Panc1 (cell line): ENCODE measurements around the gene CNOT4. TPM values are rescaled to one million over a fixed set of nuclear protein-coding genes. Genes with fewer than 3 reads are reported as not detected.

ENCODE experiments used
- ATAC-seq: fragments of 200-7000 bp; cut with Tn5 transposase; 2 replicates; pipeline ENCODE4 v1.9.1; 2020; ENCODE audit warnings: mild to moderate bottlenecking, moderate library complexity
- BruUV-seq: library from RNA; stranded (reverse); fragments of 400-500 nt; replicated peaks from 2 replicates; lab custom pipeline; 2021; lab: Mats Ljungman, UMichigan
- CTCF ChIA-PET: fragments of 300-600 bp; sonication (Branson Sonifier 250); formaldehyde crosslinking; loops from one replicate; lab custom pipeline; 2022; ENCODE audit warnings: antibody characterized with exemption; lab: Charles Lee
- POLR2A ChIA-PET: fragments of 300-600 bp; sonication (Branson Sonifier 250); formaldehyde crosslinking; loops from one replicate; lab custom pipeline; 2022; ENCODE audit warnings: antibody characterized with exemption; lab: Charles Lee
- DNase-seq: peaks from one replicate; pipeline ENCODE4 v3.0.0-alpha.2; 2010; ENCODE audit warnings: low read depth, low spot score
- H3K27ac ChIP-seq: 2 replicates; pipeline ENCODE4 v1.5.1; 2011; ENCODE audit warnings: mild to moderate bottlenecking, low read length, inconsistent platforms
- H3K27me3 ChIP-seq: fragments of 200-500 bp; sonication (Bioruptor generic); 2 replicates; pipeline ENCODE4 v1.6.0; 2014; ENCODE audit warnings: low read length, inconsistent platforms; ENCODE audit not compliant: control insufficient read depth, insufficient read depth
- H3K36me3 ChIP-seq: fragments of 200-500 bp; sonication (Bioruptor generic); 2 replicates; pipeline ENCODE4 v1.5.1; 2014; ENCODE audit warnings: inconsistent platforms, mild to moderate bottlenecking, low read length, moderate library complexity; ENCODE audit not compliant: control insufficient read depth, insufficient read depth
- H3K4me1 ChIP-seq: 2 replicates; pipeline ENCODE4 v1.5.1; 2011; ENCODE audit warnings: inconsistent platforms, mild to moderate bottlenecking, low read length, moderate library complexity; ENCODE audit not compliant: control insufficient read depth, insufficient read depth
- H3K4me3 ChIP-seq, 2 experiments: 2 replicates each; pipeline ENCODE4 v1.5.1; 2011 to 2012; ENCODE audit warnings: low read depth in 2 of 2, low read length in 2 of 2, mild to moderate bottlenecking in 2 of 2, inconsistent platforms in 1 of 2, moderate library complexity in 1 of 2
- H3K9me3 ChIP-seq: fragments of 200-500 bp; sonication (Bioruptor generic); 2 replicates; pipeline ENCODE4 v1.5.1; 2014; ENCODE audit warnings: low read depth, mild to moderate bottlenecking, inconsistent platforms, low read length, moderate library complexity; ENCODE audit not compliant: control insufficient read depth, insufficient read depth
- CTCF ChIP-seq: fragments of 450-650 bp; IDR thresholded peaks from 2 replicates; pipeline ENCODE4 v1.5.1; 2017; ENCODE audit warnings: mild to moderate bottlenecking
- POLR2AphosphoS5 ChIP-seq: IDR thresholded peaks from 2 replicates; pipeline ENCODE4 v1.6.1; 2012; ENCODE audit warnings: mild to moderate bottlenecking, low read depth, low read length, moderate library complexity
- REST ChIP-seq, 2 experiments: IDR thresholded peaks; 2 replicates each; pipeline ENCODE4 v1.6.1; 2011 to 2012; ENCODE audit warnings: low read depth in 2 of 2, control low read depth in 1 of 2, low read length in 1 of 2, mild to moderate bottlenecking in 1 of 2, moderate library complexity in 1 of 2; ENCODE audit not compliant: insufficient read depth in 1 of 2
- SIN3A ChIP-seq: IDR thresholded peaks from 2 replicates; pipeline ENCODE4 v1.6.1; 2012; ENCODE audit warnings: low read depth, mild to moderate bottlenecking, low read length, moderate library complexity, borderline replicate concordance; ENCODE audit not compliant: insufficient read depth
- TCF7L2 ChIP-seq: IDR thresholded peaks from 2 replicates; pipeline ENCODE4 v1.6.1; 2011; ENCODE audit warnings: mild to moderate bottlenecking, low read depth, low read length, inconsistent platforms
- in situ Hi-C: cut with HindIII; loops from 2 replicates; pipeline ENCODE4 v1.10.0; 2016; ENCODE audit warnings: low sequenced_read_pairs, low pct_unique_long_range_greater_than_20kb
- intact Hi-C: fragments of 100-400 bp; cut with micrococcal nuclease; formaldehyde crosslinking; loops from one replicate; pipeline ENCODE4 v1.10.0; 2022; ENCODE audit not compliant: unreplicated experiment
- total RNA-seq: library from RNA; stranded (reverse); gene quantifications from one replicate; pipeline ENCODE4 v1.2.1, GENCODE V29; 2021; ENCODE audit not compliant: unreplicated experiment

The CNOT4 gene
- total RNA-seq, 1 experiment from 2014 or later = 22.3 TPM

- Histone ChIP-seq H3K27ac (no peak overlapping the region), H3K9me3 (peaks cover 9% of the 10 kb centered on the region; the same call in 1 of the 2 replicates), H3K4me1 (no peaks in the 10 kb centered on the region), H3K36me3 (no peaks in the 10 kb centered on the region; the same call in 1 of the 2 replicates), H3K4me3 (no peak overlapping the region), H3K27me3 (no peaks in the 10 kb centered on the region)
- ATAC-seq (no peak), DNase-seq (no peak)
- intact Hi-C loops (no loop called here), in situ Hi-C loops (no loop called here)
- ChIA-PET CTCF (no interaction called here), POLR2A (no interaction called here)
- TF ChIP-seq TCF7L2 (no peak), CTCF (no peak), REST (IDR thresholded peaks at IDR 0.05; ENCODE audit: insufficient read depth in 1 of 2, low read depth in 2 of 2, low read length in 1 of 2) (no peak), POLR2AphosphoS5 (no peak), SIN3A (no peak)
- BruUV-seq = no TSS peak
These were observed 75.9 kb downstream of the CNOT4 start for GRCh38 chr7:135434047-135434446.

- ChIA-PET POLR2A (no interaction called here), CTCF (no interaction called here)
- Histone ChIP-seq H3K27ac (no peak overlapping the region), H3K36me3 (no peaks in the 10 kb centered on the region), H3K4me1 (no peaks in the 10 kb centered on the region), H3K9me3 (peaks cover 5% of the 10 kb centered on the region; the same call in 1 of the 2 replicates), H3K27me3 (no peaks in the 10 kb centered on the region), H3K4me3 (no peak overlapping the region)
- DNase-seq = no peak
- TF ChIP-seq TCF7L2 (no peak), POLR2AphosphoS5 (no peak), REST (IDR thresholded peaks at IDR 0.05; ENCODE audit: insufficient read depth in 1 of 2, low read depth in 2 of 2, low read length in 1 of 2) (no peak), CTCF (no peak), SIN3A (no peak)
- BruUV-seq = no TSS peak
- intact Hi-C loops (no loop called here), in situ Hi-C loops (no loop called here)
- no peak for ATAC-seq
These were observed 79.3 kb downstream of the CNOT4 start for GRCh38 chr7:135430626-135431025.
